NCI-H748 (cell line): ENCODE measurements around the gene SND1.

Experiments
- DNase-seq: peaks from one replicate; lab custom pipeline; 2025; ENCODE audit not compliant: unreplicated experiment; lab: John Stamatoyannopoulos, UW

SND1 gene

GRCh38 chr7:127928222-127928621, 276.2 kb downstream of the SND1 start:
- no peak for DNase-seq

DNA sequence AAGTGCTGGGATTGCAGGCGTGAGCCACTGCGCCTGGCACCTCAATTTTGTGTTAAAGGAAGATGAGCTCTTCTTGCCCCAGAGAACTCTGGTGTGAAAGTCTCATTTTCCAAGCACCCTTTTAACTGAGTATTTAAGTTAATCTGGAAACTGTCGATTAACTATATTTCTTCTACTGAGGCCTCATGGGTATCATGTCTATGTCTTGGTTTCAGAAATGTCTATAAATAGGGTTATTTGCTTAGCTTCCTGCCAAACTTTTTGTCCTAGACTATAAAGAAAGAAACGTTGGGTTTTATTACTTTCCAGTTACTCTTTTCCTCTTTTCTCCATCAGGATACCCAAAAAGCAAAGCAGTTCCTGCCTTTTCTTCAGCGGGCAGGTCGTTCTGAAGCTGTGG, 276.9 kb downstream of the SND1 start:
- DNase-seq, result no peak

DNA sequence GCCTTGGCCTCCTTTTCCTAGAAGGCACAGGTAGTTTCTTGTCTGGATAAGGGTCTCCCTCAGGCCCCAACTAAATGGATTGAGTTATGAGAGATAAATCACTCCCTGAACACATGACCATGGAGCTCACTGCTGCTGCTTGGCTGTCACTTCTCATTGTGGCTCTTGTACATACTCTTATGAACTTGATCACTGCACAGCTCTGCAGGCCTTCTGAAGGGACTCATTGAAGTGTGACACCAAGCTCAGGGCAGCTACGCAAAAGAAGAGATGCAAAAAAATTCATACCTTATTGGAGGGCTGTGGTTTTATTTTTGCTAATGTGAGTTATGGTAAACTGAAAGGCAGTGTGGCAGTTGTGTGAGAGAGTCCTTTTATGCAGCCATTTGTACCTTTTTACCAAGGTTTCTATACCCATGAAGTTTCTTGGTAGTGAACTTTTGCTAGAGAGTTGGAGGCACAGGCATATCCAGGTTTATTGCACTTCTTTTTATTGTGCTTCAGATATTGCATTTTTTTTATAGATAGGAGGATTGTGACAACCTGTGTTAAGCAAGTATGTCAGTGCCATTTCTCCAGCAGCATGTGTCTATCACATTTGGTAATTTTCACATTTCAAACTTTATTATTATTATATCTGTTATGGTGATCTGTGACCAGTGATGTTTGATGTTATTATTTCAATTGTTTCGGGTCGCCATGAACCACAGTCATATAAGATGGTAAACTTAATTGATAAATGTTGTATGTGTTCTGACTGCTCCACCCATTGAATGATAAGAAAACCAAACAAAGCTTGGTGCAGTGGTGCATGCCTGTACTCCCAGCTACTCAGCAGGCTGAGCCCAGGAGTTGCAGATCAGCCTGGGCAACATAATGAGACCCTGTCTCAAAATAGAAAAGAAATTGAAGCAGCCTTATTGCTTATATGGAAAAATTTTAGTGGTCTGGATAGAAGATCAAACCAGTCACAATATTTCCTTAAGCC, 278.6 kb downstream of the SND1 start:
- no peak for DNase-seq

- DNase-seq, result no peak
These were observed 280.1 kb downstream of the SND1 start for GRCh38 chr7:127932076-127932475.

DNA sequence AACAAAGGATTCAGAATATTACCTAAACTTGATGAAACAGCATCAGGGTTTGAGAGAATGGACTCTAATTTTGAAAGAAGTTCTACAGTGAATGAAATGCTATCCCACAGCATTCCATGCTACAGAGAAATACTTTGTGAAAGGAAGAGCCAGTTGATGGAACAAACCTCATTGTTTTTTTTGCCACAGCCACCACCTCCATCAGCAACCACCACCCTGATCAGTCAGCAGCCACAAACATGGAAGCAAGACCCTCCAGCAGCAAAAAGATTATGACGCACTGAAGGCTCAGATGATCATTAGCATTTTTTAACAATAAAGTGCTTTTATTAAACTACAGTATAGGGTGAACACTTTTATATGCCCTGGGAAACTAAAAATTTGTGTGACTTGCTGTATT, 280.5 kb downstream of the SND1 start:
- DNase-seq, result no peak

- DNase-seq, result no peak
These were observed 281.2 kb downstream of the SND1 start for GRCh38 chr7:127933146-127933545.

- no peak for DNase-seq
These were observed 282.7 kb downstream of the SND1 start for GRCh38 chr7:127934711-127935110.

DNA sequence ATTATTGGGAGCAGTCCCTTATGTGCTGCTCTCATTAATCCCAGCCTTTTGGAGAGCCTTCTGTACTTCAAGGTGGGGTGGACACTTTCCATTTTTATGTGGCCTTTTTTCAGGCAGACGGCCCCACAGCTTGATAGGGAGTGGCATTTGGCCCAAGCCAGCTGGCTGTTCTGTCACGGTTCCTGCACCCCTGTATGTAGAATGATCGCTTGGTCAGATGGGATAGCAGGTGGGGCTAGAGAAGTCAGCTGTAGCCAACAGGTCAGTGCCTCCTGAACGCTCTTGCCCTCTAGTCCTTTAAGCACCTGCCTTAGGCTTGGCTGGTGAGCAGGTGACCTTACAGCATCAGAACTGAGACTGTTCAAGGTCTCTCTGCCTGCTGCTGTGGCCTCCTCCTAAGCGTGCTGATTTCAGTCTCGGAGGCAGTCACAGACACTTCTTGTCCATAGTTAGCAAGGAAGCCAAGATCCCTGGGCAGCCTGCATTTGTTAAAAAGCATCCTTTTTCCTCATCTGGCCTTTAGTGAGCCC, 283.9 kb downstream of the SND1 start:
- no peak for DNase-seq

GRCh38 chr7:127937066-127937680, 285.2 kb downstream of the SND1 start:
- no peak for DNase-seq

DNA sequence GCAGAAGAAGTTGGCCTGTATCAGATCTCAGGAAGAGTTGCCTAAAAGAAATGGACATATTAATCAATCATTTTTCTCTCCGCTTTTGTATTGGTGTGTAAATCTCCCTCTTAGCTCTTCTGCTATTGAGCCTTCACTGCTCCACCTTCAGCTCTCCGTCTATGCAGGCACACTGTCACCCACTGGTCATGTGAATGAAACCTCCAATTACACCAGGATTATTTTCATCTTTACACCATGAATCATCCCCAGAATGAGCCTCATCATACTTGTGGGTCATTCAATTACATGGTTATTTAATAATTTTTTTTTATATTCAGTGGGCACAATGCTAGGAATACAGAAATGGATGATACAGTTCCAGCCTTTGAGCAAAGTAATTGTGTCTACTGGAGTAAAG, 286.6 kb downstream of the SND1 start:
- DNase-seq, result no peak

DNA sequence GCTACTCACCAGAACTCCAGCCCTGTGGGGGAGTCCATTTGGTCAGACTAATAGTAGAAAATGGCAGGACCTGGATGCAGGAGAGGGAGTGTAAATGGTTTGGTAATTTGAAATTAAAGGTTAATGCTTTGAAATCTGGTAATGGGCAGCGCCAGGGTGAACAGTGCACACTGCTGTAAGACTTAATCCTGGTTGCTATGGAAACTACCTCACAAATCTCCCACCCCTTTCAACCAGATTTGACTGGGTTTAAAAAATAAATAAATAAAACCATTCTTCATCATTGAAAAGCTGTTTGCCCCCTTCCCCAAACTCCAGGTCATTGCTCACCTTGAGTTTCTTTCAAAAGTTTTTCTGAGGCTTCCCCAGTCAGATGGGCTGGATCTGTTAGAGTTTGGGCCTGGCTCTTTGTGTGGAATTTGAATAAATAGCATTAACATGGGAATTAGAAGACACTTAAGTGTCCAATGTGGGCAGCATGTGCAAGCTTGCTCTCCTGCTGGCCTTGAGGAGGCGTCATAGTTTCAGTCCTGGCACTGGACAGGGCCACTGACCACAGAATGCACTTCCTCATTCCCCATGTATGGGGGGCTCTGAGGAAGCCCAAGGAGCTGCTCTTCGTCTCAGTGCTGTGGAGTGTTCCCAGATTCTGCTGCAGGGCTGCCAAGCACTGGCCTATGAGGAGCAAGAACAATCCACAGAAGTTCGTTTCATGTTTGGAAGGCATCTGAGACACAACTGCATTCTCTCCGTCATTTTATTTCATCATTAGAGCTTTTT, 288.6 kb downstream of the SND1 start:
- DNase-seq, result peak; percentile 5

DNA sequence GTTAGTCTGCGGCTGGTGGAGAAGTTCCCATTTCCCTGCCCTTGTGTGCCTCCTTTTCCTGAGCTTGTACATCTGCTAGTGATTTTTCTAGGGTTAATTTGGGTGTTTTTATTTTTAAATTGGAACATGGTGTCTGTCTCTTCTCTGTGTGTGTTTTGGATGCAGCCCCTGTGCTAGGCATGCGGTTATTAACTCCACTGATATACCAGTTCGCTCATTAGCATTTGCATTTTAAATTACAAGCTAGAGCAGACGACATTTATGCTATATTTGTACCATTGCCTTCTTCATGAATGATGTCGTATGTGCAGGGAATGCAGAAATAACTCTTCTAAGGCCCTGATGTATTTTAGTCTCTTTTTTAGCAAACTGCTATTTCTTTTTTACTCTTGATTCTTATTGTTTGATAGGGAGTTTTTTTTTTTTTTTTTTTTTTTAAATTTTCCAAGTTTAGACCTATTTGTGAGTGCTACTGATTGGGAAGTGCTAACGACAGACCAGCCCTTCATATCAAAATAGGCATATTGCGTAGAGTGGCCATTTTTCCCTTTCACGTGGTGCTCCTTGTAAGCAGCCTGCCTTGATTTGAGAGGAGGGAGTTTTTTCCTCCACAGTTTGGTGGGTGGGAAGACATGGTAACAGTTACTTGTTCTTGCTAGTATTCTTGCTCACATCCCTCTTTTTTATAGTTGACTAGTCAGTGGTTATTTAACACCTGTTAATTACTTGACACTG, 289.6 kb downstream of the SND1 start:
- DNase-seq, result no peak

DNA sequence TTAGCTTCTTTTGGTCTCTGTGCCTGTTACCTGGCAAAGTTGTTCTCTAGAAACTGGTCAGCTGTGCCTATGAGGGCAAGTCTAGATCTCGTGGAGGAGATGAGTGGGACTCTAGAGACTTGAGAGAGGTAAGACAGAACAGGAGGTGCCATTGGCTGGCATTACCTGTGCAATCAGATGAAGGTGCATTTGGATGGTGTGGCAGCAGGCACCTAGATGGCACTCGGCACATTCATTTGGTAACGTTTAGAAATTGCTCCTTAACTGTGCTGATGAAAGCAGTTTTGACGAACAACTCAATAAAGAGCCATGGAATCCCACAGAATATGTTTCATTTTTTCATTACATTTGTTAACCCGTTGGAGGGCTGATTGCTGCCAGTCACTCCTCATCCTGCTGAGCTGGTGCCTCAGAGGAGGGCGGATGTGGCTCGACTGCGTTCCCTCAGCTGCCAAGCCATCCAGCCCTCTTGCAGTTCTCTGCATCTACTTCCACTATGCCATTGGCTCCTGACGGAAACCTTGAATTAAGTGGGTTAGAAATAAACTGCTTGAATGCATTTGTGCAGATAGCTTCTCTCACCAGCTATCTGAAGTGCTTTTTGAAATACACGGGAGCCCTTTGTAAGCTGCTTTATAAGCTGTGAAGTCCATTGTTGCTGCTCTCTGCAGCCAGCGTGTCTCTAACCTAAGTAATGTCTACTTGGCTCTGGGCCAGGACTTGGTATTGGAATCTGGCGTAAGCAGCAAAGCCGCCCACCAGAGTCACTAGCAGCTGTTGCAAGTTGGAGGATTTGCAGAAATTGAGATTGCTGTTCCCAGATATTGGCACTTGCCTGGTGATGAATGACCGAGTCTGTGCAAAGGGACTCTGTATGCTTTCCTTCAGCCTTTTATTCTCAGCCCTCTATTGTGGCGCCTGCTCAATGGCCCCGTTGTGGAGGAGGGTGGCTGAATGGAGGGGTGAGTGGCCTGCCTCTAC, 291.8 kb downstream of the SND1 start:
- peak; percentile 94 for DNase-seq

DNA sequence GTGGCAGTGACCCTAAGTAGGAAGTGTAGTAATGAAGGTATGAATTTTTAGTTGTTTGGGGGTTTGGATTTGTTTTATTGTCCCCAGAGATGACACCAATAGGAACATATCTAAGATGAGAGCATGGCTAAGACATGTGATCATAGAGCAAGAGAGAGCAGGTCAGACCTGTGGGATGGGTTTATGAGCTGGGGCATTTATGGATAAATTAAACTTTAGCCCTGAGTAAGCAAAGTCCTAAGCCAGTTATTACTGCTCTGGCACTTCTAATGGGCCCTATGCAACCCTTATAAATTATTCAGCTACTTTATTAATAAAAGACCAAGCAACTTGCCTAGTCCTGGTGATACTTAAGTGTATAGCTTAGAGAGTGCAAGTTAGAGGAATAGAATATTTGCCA, 294.1 kb downstream of the SND1 start:
- no peak for DNase-seq

- DNase-seq, result no peak
These were observed 294.9 kb downstream of the SND1 start for GRCh38 chr7:127946847-127947246.

DNA sequence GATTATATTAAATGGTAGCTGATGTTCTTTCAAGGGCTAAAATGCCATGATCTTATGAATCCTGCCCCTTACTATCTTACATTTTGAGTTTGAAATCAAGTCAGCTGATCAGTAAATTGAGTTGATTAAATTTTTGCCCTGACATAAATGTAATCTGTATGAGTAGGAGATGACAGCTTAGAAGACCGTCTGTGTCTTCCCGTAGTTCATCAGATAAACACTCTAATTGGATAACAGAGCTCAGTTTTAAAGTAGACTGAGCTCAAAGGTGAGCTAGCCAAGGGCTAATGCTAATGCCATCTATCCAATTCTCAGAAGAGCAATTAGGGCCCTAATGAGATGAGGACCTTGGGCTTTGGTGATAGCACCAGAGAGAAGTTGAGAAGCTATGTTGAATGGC, 296.3 kb downstream of the SND1 start:
- DNase-seq, result no peak

DNA sequence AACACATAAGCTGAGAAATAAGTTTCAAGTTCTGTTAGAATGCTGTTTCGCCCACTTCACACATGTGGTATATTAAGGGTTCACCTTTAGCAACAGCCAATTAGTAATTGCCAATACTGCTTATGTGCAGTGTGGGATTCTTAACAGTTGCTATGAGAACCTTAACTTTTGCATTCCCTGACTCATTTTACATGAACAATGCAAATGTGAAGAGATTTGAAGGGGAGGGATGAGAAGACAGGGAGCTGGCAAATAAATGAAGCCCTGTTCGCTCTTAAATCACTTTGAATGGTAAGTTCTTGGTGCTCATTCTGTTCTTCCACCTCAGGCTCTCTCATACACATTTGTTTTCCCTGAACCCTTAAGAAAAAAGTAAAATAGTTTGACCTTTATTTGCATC, 296.9 kb downstream of the SND1 start:
- DNase-seq, result no peak

- DNase-seq, result no peak
These were observed 297.8 kb downstream of the SND1 start for GRCh38 chr7:127949769-127950222.

DNA sequence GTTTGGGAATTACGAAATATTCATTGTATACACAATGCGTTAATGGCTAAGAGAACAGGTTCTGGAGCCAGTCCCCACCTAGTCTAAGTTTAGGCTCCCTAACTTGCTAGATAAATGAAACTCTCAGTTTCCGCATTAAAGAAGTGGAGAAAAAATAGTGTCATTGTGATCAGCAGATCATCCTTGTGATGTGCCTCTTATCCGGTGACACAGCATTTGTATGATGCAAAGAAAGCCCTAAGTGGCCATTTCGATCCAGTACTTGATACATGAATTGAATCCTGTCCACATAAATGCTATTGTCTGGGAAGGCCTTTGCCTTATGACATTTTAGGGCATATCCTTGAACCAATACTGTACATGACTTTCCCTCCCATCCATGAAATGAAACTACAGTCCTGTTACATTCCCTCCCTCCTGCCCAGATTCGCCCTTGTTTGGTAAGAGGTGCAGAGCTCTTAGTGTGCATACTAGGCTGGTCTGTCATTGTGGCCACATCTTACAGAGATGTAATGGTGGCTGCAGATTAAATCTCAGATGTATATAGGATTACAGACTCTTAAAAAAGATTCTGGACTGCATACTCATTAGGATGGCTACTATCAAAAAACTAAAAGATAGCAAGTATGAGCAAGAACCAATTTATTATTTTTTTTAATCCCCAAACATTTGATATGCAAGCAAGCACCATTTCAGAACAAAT, 298.4 kb downstream of the SND1 start:
- DNase-seq, result no peak
